Measurements from ENCODE around the gene PCBP3. TPM values are rescaled to one million over a fixed set of nuclear protein-coding genes. Genes with fewer than 3 reads are reported as not detected.
A peak's percentile ranks its signal among the peaks of the same experiment; 100 is the strongest.

The PCBP3 gene
- total RNA-seq, 1 experiment from 2014 or later = 10.9 TPM

DNA sequence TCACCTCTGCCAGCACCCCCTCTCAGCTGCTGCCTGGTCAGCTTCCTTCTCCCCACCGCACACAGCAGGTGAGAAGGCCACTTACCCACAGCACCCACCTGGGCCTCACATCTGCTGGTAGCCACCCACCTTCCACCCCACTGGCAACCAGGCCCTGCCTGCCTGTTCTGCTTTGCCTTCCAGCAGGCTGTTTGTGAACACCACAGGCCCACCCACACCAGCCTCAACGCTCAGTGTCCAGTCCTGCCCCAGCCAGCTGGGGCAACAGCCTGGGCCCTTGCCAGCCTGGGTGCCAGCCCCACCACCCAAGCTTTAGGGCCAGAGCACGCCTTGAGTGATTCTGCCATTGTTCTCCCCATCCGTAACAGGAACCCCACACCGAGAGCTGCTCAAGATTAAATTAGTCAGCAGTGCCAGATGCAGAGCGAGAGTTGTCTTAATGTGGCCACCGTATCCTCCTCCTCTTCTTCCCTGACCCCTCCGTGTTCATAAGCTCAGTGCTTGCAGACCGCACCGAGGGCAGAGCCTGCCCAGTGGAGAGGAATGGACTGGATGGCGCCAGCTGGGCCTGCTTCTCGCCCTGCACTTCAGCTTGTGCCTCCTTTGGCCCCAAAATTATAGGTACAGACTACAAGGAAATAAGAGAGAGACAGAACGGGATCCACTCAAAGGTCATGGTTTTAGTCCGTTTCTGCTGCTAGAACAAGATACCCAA, 217.8 kb downstream of the PCBP3 start:
- H3K9me3 ChIP-seq (ENCODE audit: control insufficient read depth, low read depth, low read length) = no peaks in the 10 kb centered on the region
- H3K27ac Mint-ChIP-seq = peak overlapping the region in 2 of 3 experiments; percentile 87 to 92; a peak in 3 of 7 replicates

More for the DNA sequence above, 217.8 kb downstream of the PCBP3 start:
- Histone ChIP-seq H3K79me1 (ENCODE audit: insufficient read depth, low read depth, low read length, poor library complexity, severe bottlenecking) (no peaks in the 10 kb centered on the region), H3K23me2 (ENCODE audit: insufficient read length, low read depth, low read length, poor library complexity, severe bottlenecking) (no peaks in the 10 kb centered on the region), H2AK5ac (ENCODE audit: insufficient read length, low read length) (no peak overlapping the region), H3K56ac (ENCODE audit: insufficient read length, low read depth, low read length) (no peak overlapping the region), H2BK5ac (ENCODE audit: insufficient read length, low read length) (no peak overlapping the region), H3K23ac (ENCODE audit: insufficient read length, low read depth, low read length) (no peak overlapping the region), H2BK15ac (ENCODE audit: low read depth, low read length) (no peak overlapping the region), H4K8ac (replicated peaks; ENCODE audit: insufficient read length, low read depth, low read length) (no peak overlapping the region), H2AFZ (ENCODE audit: low read length) (no peak overlapping the region), H2BK120ac (ENCODE audit: low read depth, low read length, poor library complexity, severe bottlenecking) (no peak overlapping the region), H2BK20ac (ENCODE audit: low read depth, low read length, poor library complexity, severe bottlenecking) (no peak overlapping the region), H4K20me1 (ENCODE audit: control insufficient read depth, insufficient read depth, insufficient read length) (no peaks in the 10 kb centered on the region), H4K5ac (ENCODE audit: insufficient read length, low read depth, low read length) (no peak overlapping the region), H3K4me2 (ENCODE audit: insufficient read depth, insufficient read length, low read length) (no peak overlapping the region), H3K4me1 (ENCODE audit: insufficient read depth, low read length) (no peaks in the 10 kb centered on the region), H3K14ac (ENCODE audit: insufficient read depth, low read length) (no peak overlapping the region), H3K27ac (ENCODE audit: insufficient read length, low read depth, low read length) (no peak overlapping the region), H2BK12ac (ENCODE audit: insufficient read length, low read depth, low read length) (no peak overlapping the region), H3K27me3 (ENCODE audit: insufficient read depth, low read length) (no peaks in the 10 kb centered on the region), H3K79me2 (ENCODE audit: insufficient read depth, low read length) (no peaks in the 10 kb centered on the region), H3K4ac (ENCODE audit: low read depth, low read length) (no peak overlapping the region), H4K91ac (ENCODE audit: insufficient read length, low read depth, low read length) (no peak overlapping the region), H3K18ac (ENCODE audit: insufficient read length, low read depth, low read length) (no peak overlapping the region), H3K9ac (ENCODE audit: extremely low read depth, insufficient read length, low read length) (no peak overlapping the region), H3T11ph (ENCODE audit: low read length) (no peak overlapping the region)
- Mint-ChIP-seq H3K27me3 (ENCODE audit: low read depth) (no peaks in the 10 kb centered on the region; the same call in 1 of the 2 replicates), H3K4me3 (no peak overlapping the region; a peak in 1 of 5 replicates), H3K9me3 (no peaks in the 10 kb centered on the region), H3K4me1 (peaks cover 13 to 17% of the 10 kb centered on the region in 2 experiments), H3K36me3 (ENCODE audit: insufficient read depth in 1 of 3, low read depth in 3 of 3) (no peaks in the 10 kb centered on the region)
- no peak for TF ChIP-seq CTCF (conservative IDR thresholded peaks at IDR 0.05)
- no peak for DNase-seq
- no CpG with 5 or more reads among the region's 14 CpGs for WGBS (ENCODE audit: extremely low coverage, insufficient read length, low lambda C conversion rate)
